Medulla oblongata (tissue), 1 donor: ENCODE measurements around the gene PEX6.

ENCODE experiments used
- DNase-seq: peaks from one replicate; pipeline ENCODE4 v3.0.0-alpha.2; 2015; ENCODE audit errors: extremely low spot score

PEX6 gene

GRCh38 chr6:42933205-42933604 is 45.8 kb downstream of the PEX6 start:
- peak; percentile 63 for DNase-seq

GRCh38 chr6:42932412-42932811 is 46.6 kb downstream of the PEX6 start:
- DNase-seq = no peak

- peak; percentile 86 for DNase-seq
Measured at GRCh38 chr6:42929821-42930360, 49.1 kb downstream of the PEX6 start.

DNA sequence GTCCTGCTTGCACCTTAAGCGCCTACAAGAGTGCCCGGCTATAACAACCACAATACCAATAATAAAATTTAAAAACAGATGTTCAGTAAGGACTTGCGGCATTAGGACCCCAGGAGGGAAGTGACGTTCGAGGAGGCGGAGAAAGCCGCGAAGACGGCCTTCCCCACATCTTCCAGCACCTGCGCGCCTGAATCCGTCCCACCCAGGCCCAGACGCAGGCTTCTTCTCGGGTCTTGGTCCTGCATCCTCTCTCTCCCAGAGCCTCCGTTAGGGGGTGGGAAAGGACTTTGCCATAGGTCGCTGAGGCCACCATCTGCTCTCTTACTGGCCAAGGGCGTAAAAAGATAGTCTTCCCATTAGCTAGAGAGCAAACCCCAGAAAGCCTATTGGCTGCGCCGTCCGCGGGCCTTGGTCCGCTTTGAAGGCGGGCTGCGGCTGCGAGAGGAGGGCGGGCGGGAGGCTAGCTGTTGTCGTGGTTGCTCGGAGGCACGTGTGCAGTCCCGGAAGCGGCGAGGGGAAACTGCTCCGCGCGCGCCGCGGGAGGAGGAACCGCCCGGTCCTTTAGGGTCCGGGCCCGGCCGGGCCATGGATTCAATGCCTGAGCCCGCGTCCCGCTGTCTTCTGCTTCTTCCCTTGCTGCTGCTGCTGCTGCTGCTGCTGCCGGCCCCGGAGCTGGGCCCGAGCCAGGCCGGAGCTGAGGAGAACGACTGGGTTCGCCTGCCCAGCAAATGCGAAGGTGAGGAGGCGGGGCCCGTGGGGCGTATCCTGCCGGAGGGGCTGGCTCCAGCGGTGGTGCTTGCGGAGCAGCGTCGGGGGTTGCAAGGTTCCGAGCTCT is 49.8 kb downstream of the PEX6 start, which contains the start of gene CNPY3:
CNPY3 (plus strand) TSS at position 495 of the 835 bp plus-strand sequence; CDS start at position 586, 91 bp downstream.
- DNase-seq = peak; percentile 97

GRCh38 chr6:42925248-42925857 is 53.6 kb downstream of the PEX6 start:
- no peak for DNase-seq

GRCh38 chr6:42923666-42924065 is 55.3 kb downstream of the PEX6 start:
- peak; percentile 23 for DNase-seq

- DNase-seq = no peak
Measured at GRCh38 chr6:42921801-42922200, 57.2 kb downstream of the PEX6 start.

- DNase-seq = no peak
Measured at GRCh38 chr6:42916288-42916687, 62.7 kb downstream of the PEX6 start.

GRCh38 chr6:42915732-42916131 is 63.2 kb downstream of the PEX6 start, which contains the start of gene PTCRA:
TSS of gene PTCRA (plus strand) at chr6:42916053. CDS start at chr6:42916070, 17 bp downstream.
- no peak for DNase-seq

DNA sequence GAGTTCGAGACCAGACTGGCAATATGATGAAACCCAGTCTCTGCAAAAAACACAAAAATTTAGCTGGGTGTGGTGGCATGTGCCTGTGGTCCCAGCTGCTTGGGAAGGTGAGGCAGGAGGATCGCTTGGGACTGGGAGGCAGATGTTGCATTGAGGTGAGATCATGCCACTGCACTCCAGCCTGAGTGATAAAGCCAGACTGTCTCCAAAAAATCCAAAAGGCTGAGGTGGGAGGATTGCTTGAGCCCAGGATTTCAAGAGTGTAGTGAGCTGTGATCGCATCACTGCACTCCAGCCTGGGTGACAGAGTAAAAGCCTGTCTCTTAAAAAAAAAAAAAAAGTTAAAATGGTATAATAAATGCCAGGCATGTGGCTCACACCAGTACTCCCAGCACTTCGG is 64.4 kb downstream of the PEX6 start:
- DNase-seq = no peak
